Endothelial cell of umbilical vein (primary cell): ENCODE results near the gene FLT1. TPM values are rescaled to one million over a fixed set of nuclear protein-coding genes. Genes with fewer than 3 reads are reported as not detected.
A peak's percentile ranks its signal among the peaks of the same experiment; 100 is the strongest.

Experiments used
- BruUV-seq: library from RNA; stranded (reverse); fragments of 400-500 nt; replicated peaks from 2 replicates; lab custom pipeline; 2021; lab: Mats Ljungman, UMichigan
- CTCF ChIA-PET: fragments of 300-600, 350-600 bp; sonication (Branson Sonifier 250); formaldehyde crosslinking; loops from one replicate; lab custom pipeline; 2021; ENCODE audit warnings: antibody characterized with exemption, inconsistent platforms; lab: Charles Lee
- POLR2A ChIA-PET: fragments of 300-600, 350-600 bp; sonication (Branson Sonifier 250); formaldehyde crosslinking; loops from one replicate; lab custom pipeline; 2021; ENCODE audit warnings: antibody characterized with exemption, inconsistent platforms; lab: Charles Lee
- DNase-seq: peaks from one replicate; pipeline ENCODE4 v3.0.0-alpha.2; 2011; ENCODE audit warnings: low read depth, low spot score
- FAIRE-seq: peaks from 2 replicates; lab custom pipeline; 2011; peaks lifted over from hg19 to GRCh38; lab: Jason Lieb, UNC
- H2AFZ ChIP-seq: 2 replicates; pipeline ENCODE4 v1.6.0; 2012; ENCODE audit warnings: low read depth, low read length, control low read depth, inconsistent platforms
- H3K27ac ChIP-seq: 2 replicates; pipeline ENCODE4 v1.5.1; 2011; ENCODE audit warnings: low read depth, mild to moderate bottlenecking, control low read depth, low read length, moderate library complexity; ENCODE audit not compliant: insufficient read depth
- H3K27me3 ChIP-seq, 2 experiments: 2 replicates each; pipeline versions ENCODE4 v1.6.0 to v1.6.1; 2011; ENCODE audit warnings: low read length in 2 of 2, mixed read lengths in 1 of 2; ENCODE audit not compliant: control insufficient read depth in 2 of 2, insufficient read depth in 2 of 2
- H3K36me3 ChIP-seq, 2 experiments: 2 replicates in 1 of 2; 3 replicates in 1 of 2; pipeline ENCODE4 v1.5.1; 2011; ENCODE audit warnings: low read length in 2 of 2, mild to moderate bottlenecking in 1 of 2, moderate library complexity in 1 of 2; ENCODE audit not compliant: control insufficient read depth in 2 of 2, insufficient read depth in 2 of 2; ENCODE audit errors: extremely low read depth in 1 of 2
- H3K4me1 ChIP-seq: 3 replicates; pipeline ENCODE4 v1.5.1; 2011; ENCODE audit warnings: mild to moderate bottlenecking, low read length; ENCODE audit not compliant: control insufficient read depth, insufficient read depth; ENCODE audit errors: extremely low read depth
- H3K4me2 ChIP-seq: 2 replicates; pipeline ENCODE4 v1.6.1; 2011; ENCODE audit warnings: low read length, control low read depth, mixed read lengths; ENCODE audit not compliant: insufficient read depth
- H3K4me3 ChIP-seq, 3 experiments: fragments of 200-600 bp in 1 of 3; sonication (generic), shearing (Covaris generic) in 1 of 3; replicated peaks in 1 of 3; 2 replicates each; pipeline ENCODE4 v1.5.1; 2011 to 2016; ENCODE audit warnings: control low read depth in 3 of 3, low read length in 3 of 3, mild to moderate bottlenecking in 2 of 3, inconsistent platforms in 1 of 3, low read depth in 1 of 3, moderate library complexity in 1 of 3; ENCODE audit not compliant: insufficient read depth in 1 of 3
- H3K79me2 ChIP-seq: 2 replicates; pipeline ENCODE4 v1.6.0; 2012; ENCODE audit warnings: low read length, inconsistent platforms; ENCODE audit not compliant: control insufficient read depth, insufficient read depth
- H3K9ac ChIP-seq: replicated peaks from 2 replicates; pipeline ENCODE3; 2011; ENCODE audit warnings: low read length, control low read depth; ENCODE audit not compliant: insufficient read depth; ENCODE audit errors: extremely low read depth
- H3K9me1 ChIP-seq: replicated peaks from 3 replicates; pipeline ENCODE4 v1.6.0; 2011; ENCODE audit warnings: mild to moderate bottlenecking, low read length; ENCODE audit not compliant: control insufficient read depth, insufficient read depth; ENCODE audit errors: extremely low read depth
- H3K9me3 ChIP-seq: replicated peaks from 2 replicates; pipeline ENCODE4 v1.5.1; 2012; ENCODE audit warnings: low read length, inconsistent platforms; ENCODE audit not compliant: control insufficient read depth, insufficient read depth
- H4K20me1 ChIP-seq: replicated peaks from 2 replicates; pipeline ENCODE3; 2011; ENCODE audit warnings: mild to moderate bottlenecking, low read length; ENCODE audit not compliant: control insufficient read depth, insufficient read depth; ENCODE audit errors: extremely low read depth
- EZH2 ChIP-seq: IDR thresholded peaks from 2 replicates; pipeline ENCODE4 v1.6.1; 2012; ENCODE audit warnings: borderline replicate concordance, low read depth, mild to moderate bottlenecking, moderate library complexity, low read length, inconsistent platforms; ENCODE audit not compliant: severe bottlenecking
- FOS ChIP-seq: IDR thresholded peaks from 2 replicates; pipeline ENCODE4 v1.6.1; 2011; ENCODE audit warnings: mild to moderate bottlenecking, low read length, moderate library complexity, borderline replicate concordance; ENCODE audit not compliant: insufficient read depth
- GATA2 ChIP-seq: IDR thresholded peaks from 2 replicates; pipeline ENCODE4 v1.7.0; 2011; ENCODE audit warnings: low read depth, mild to moderate bottlenecking, moderate library complexity, mixed read lengths, low read length; ENCODE audit not compliant: insufficient read length, insufficient read depth
- JUN ChIP-seq: IDR thresholded peaks from 2 replicates; pipeline ENCODE4 v1.6.1; 2011; ENCODE audit warnings: borderline replicate concordance, low read depth; ENCODE audit not compliant: insufficient read length, insufficient read depth
- POLR2A ChIP-seq: IDR thresholded peaks from 2 replicates; pipeline ENCODE4 v1.6.1; 2012; ENCODE audit warnings: low read depth, mild to moderate bottlenecking, control low read depth, low read length
- POLR2AphosphoS5 ChIP-seq: IDR thresholded peaks from 2 replicates; pipeline ENCODE4 v1.6.1; 2012; ENCODE audit warnings: low read depth, mild to moderate bottlenecking, control low read depth, low read length, moderate library complexity; ENCODE audit not compliant: insufficient read depth
- dilution Hi-C: fragments of 300-500 bp; cut with MboI; formaldehyde crosslinking; loops from one replicate; pipeline ENCODE4 v1.15.0; 2019; ENCODE audit warnings: low sequenced_read_pairs; ENCODE audit not compliant: extremely low pct_ligation_motif_present
- intact Hi-C: fragments of 100-400 bp; cut with micrococcal nuclease; formaldehyde crosslinking; loops from one replicate; pipeline ENCODE4 v1.10.0; 2022
- polyA plus RNA-seq, 4 experiments: library from polyadenylated mRNA; depleted of rRNA in 3 of 4; stranded (reverse) in 3 of 4; unstranded in 1 of 4; fragments of >200 nt; gene quantifications; 2 replicates each; pipeline versions ENCODE4 v1.2.1 to v1.2.3, GENCODE V29; 2011 to 2012; ENCODE audit warnings: missing spikeins in 1 of 4
- total RNA-seq: library from RNA; stranded (reverse); gene quantifications from 2 replicates; pipeline ENCODE4 v1.2.3, GENCODE V29; 2021
- TF ChIP-seq, protein P1 (sequence below), 2 donors: IDR thresholded peaks; 1 replicate in 1 of 2; 2 replicates in 1 of 2; pipeline ENCODE4 v1.5.1; 2011; ENCODE audit warnings: low read length in 2 of 2, mild to moderate bottlenecking in 2 of 2, moderate library complexity in 2 of 2, control low read depth in 1 of 2, inconsistent platforms in 1 of 2, low read depth in 1 of 2; ENCODE audit not compliant: insufficient read depth in 1 of 2; ENCODE audit errors: extremely low read depth in 1 of 2

Gene FLT1
- total and polyA plus RNA-seq, 2 donors (not counting 3 experiments of a cell fraction or from before 2014, with no cell fraction given) = 16.0 to 104 TPM

DNA sequence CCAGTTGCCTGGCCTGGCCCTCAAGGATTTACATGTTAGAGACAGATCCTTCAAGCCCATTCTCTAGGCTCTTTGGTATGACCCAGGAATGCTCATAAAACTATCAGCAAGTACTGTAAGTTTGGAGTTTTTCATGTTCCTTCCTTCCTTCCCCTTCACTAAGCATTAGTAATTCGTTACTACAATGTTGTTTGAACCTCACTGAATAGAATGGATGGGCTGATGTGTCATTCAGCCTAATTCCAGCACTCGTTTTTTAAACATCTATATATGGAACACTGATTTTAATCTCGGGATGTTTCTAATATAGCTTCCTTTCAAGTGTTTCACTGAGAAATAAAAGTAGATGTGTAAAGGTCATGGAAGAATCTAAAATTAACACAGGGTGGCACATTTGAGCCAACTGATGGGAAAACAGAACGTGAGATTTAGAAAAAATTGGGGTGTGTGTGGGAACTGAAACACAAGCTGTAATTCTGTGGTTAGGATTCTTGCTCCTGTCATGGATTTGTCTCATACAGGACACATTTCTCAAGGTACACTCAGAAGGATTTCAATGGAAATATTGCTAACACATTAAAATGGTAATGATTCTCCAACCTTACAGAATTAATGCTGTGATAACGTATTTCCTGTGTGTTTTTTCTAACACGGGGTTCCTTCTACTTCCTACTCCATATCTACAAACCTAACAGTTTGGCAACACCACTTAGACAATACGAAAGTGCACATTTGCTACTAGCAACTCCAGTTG lies 93.4 kb downstream of the FLT1 start:
- H3K4me2 ChIP-seq = peak overlapping the region; percentile 85
- H3K4me3 ChIP-seq = peak overlapping the region in 1 of 3 experiments; percentile 30
- H3K4me1 ChIP-seq = peaks cover 54% of the 10 kb centered on the region
- no peaks in the 10 kb centered on the region for H4K20me1 ChIP-seq
- TF ChIP-seq POLR2A (no peak), JUN (peak; percentile 82), POLR2AphosphoS5 (peak; percentile 55), EZH2 (no peak), GATA2 (peak; percentile 95), FOS (peak; percentile 76)
- TF ChIP-seq, protein P1, sequence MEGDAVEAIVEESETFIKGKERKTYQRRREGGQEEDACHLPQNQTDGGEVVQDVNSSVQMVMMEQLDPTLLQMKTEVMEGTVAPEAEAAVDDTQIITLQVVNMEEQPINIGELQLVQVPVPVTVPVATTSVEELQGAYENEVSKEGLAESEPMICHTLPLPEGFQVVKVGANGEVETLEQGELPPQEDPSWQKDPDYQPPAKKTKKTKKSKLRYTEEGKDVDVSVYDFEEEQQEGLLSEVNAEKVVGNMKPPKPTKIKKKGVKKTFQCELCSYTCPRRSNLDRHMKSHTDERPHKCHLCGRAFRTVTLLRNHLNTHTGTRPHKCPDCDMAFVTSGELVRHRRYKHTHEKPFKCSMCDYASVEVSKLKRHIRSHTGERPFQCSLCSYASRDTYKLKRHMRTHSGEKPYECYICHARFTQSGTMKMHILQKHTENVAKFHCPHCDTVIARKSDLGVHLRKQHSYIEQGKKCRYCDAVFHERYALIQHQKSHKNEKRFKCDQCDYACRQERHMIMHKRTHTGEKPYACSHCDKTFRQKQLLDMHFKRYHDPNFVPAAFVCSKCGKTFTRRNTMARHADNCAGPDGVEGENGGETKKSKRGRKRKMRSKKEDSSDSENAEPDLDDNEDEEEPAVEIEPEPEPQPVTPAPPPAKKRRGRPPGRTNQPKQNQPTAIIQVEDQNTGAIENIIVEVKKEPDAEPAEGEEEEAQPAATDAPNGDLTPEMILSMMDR (IDR thresholded peaks at IDR 0.05; ENCODE audit: extremely low read depth in 1 of 2, insufficient read depth in 1 of 2, low read depth in 1 of 2, low read length in 2 of 2) = no peak
- no peaks in the 10 kb centered on the region for H3K79me2 ChIP-seq
- peak overlapping the region; percentile 99 for H3K27ac ChIP-seq
- no peak overlapping the region for H2AFZ ChIP-seq
- POLR2A ChIA-PET = interaction anchor here (1.1 kb wide), 1 partner anchor 22 kb away, joined by 3 read pairs; no protein-coding TSS in a partner anchor
- dilution Hi-C loops (no loop called here), intact Hi-C loops (loop anchor here (1.0 to 2.0 kb wide), 5 partner anchors 9 to 173 kb away; no protein-coding TSS in a partner anchor)
- no peaks in the 10 kb centered on the region for H3K27me3 ChIP-seq
- H3K9me1 ChIP-seq = no peaks in the 10 kb centered on the region
- FAIRE-seq (peak; percentile 88), DNase-seq (peak; percentile 93)
- TSS peak; percentile 75 for BruUV-seq
- CTCF ChIA-PET = interaction anchor here (0.6 to 2.2 kb wide), 10 partner anchors 9 to 236 kb away, joined by 3 to 12 read pairs (median 4); no protein-coding TSS in a partner anchor
- peaks cover 2 to 6% of the 10 kb centered on the region in 2 experiments for H3K36me3 ChIP-seq
- H3K9me3 ChIP-seq = no peaks in the 10 kb centered on the region
- H3K9ac ChIP-seq = peak overlapping the region; percentile 94
